Nephron progenitor cell (in vitro differentiated cells): ENCODE measurements around the gene SNX27.

Experiments
- DNase-seq: peaks from one replicate; pipeline ENCODE4 v3.0.0; 2021
- H3K27ac Mint-ChIP-seq: 2 replicates; pipeline ENCODE4 v1.8.0; 2021; ENCODE audit warnings: mild to moderate bottlenecking, moderate library complexity, mixed read lengths
- H3K27me3 Mint-ChIP-seq: 2 replicates; pipeline ENCODE4 v1.8.0; 2021; ENCODE audit warnings: mild to moderate bottlenecking, low read depth, mixed read lengths; ENCODE audit not compliant: poor library complexity
- H3K36me3 Mint-ChIP-seq: 2 replicates; pipeline ENCODE4 v1.8.0; 2021; ENCODE audit warnings: low read depth, mixed read lengths
- H3K4me1 Mint-ChIP-seq: 2 replicates; pipeline ENCODE4 v1.8.0; 2021; ENCODE audit warnings: mixed read lengths
- H3K4me3 Mint-ChIP-seq: 2 replicates; pipeline ENCODE4 v1.8.0; 2021; ENCODE audit warnings: mild to moderate bottlenecking, moderate library complexity, mixed read lengths
- H3K9me3 Mint-ChIP-seq: 2 replicates; pipeline ENCODE4 v1.8.0; 2021; ENCODE audit warnings: mild to moderate bottlenecking, moderate library complexity, mixed read lengths
- TF ChIP-seq, protein P1 (sequence below): fragments of 200-600 bp; sonication (generic); IDR thresholded peaks from 2 replicates; pipeline ENCODE4 v1.5.0; 2021; ENCODE audit warnings: antibody characterized with exemption

SNX27 gene

DNA sequence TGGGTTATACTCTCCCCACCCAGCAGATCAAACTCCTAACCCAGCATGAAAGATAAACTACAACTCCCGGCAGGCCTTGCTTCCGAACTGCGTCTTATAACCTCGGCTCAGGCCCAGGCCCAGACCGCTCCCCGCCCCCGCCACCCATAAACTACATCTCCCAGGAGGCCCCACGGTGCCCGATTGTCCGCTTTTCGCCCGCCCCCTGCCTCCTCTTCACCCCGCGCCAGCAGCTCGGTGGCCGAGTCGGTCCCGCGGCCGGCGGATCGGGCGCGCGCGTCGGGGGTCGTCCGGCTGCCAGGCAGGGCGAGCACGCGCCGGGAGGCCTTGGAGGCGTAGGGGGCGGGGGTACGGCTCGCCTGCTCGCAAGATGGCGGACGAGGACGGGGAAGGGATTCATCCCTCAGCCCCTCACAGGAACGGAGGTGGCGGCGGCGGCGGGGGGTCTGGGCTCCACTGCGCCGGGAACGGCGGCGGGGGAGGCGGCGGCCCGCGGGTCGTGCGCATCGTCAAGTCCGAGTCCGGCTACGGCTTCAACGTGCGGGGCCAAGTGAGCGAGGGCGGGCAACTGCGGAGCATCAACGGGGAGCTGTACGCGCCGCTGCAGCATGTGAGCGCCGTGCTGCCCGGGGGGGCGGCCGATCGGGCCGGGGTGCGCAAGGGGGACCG, at the start of gene SNX27:
TSS of gene SNX27 (plus strand) at position 219 of the 669 bp plus-strand sequence. CDS start at position 371, 152 bp downstream.
- no peaks in the 10 kb centered on the region for H3K9me3 Mint-ChIP-seq
- H3K27ac Mint-ChIP-seq = peak within 1 kb of the TSS; percentile 96
- TF ChIP-seq, protein P1, sequence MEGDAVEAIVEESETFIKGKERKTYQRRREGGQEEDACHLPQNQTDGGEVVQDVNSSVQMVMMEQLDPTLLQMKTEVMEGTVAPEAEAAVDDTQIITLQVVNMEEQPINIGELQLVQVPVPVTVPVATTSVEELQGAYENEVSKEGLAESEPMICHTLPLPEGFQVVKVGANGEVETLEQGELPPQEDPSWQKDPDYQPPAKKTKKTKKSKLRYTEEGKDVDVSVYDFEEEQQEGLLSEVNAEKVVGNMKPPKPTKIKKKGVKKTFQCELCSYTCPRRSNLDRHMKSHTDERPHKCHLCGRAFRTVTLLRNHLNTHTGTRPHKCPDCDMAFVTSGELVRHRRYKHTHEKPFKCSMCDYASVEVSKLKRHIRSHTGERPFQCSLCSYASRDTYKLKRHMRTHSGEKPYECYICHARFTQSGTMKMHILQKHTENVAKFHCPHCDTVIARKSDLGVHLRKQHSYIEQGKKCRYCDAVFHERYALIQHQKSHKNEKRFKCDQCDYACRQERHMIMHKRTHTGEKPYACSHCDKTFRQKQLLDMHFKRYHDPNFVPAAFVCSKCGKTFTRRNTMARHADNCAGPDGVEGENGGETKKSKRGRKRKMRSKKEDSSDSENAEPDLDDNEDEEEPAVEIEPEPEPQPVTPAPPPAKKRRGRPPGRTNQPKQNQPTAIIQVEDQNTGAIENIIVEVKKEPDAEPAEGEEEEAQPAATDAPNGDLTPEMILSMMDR = no peak
- DNase-seq = peak; percentile 95
- H3K27me3 Mint-ChIP-seq = peaks cover 6% of the 10 kb centered on the region
- peaks cover 6% of the 10 kb centered on the region for H3K36me3 Mint-ChIP-seq
- H3K4me3 Mint-ChIP-seq = peak within 1 kb of the TSS; percentile 98
- H3K4me1 Mint-ChIP-seq = peaks cover 40% of the 10 kb centered on the region

DNA sequence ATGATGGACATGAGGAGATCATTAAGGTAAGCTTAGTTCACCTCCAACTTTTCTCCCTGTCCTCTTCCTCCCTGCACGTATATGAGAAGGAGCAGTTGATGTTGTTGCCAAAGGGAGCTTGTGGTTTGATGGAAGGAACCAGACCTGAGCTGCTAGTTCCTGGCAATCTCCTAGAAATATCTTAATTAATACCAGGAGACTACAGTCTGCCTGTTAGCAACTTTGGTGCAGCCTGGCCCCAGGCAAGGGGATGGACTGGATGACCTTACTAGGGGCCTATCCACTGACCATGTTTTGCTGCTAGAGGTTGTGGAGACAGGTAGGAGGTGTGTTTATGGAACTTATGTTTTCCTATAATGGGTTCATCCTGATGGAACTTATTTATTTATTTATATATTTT, 49.2 kb upstream of the SNX27 start:
- no peaks in the 10 kb centered on the region for H3K4me1 Mint-ChIP-seq
- no peaks in the 10 kb centered on the region for H3K36me3 Mint-ChIP-seq
- H3K27me3 Mint-ChIP-seq = no peaks in the 10 kb centered on the region
- TF ChIP-seq, protein P1 = no peak
- no peaks in the 10 kb centered on the region for H3K9me3 Mint-ChIP-seq
- DNase-seq = no peak
- no peak overlapping the region for H3K4me3 Mint-ChIP-seq
- no peak overlapping the region for H3K27ac Mint-ChIP-seq

DNA sequence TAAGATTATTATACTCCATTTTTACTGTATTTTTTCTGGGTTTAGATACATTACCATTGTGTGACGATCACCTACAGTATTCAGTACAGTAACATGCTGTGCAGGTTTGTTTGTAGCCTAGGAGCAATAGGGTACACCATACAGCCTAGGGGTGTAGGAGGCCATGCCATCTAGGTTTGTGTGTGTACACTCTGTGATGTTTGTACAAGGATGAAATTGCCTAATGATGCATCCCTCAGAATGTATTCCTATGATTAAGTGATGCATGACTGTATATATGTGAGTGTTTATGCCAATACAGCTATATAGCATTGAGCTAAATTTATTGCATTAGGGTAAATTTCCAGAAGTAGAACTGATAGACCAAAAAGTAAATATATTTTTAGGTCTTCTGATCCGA, 48.5 kb upstream of the SNX27 start:
- DNase-seq = no peak
- no peaks in the 10 kb centered on the region for H3K4me1 Mint-ChIP-seq
- H3K9me3 Mint-ChIP-seq = no peaks in the 10 kb centered on the region
- TF ChIP-seq, protein P1 = no peak
- H3K27me3 Mint-ChIP-seq = no peaks in the 10 kb centered on the region
- H3K4me3 Mint-ChIP-seq = no peak overlapping the region
- no peak overlapping the region for H3K27ac Mint-ChIP-seq
- H3K36me3 Mint-ChIP-seq = peaks cover 4% of the 10 kb centered on the region

DNA sequence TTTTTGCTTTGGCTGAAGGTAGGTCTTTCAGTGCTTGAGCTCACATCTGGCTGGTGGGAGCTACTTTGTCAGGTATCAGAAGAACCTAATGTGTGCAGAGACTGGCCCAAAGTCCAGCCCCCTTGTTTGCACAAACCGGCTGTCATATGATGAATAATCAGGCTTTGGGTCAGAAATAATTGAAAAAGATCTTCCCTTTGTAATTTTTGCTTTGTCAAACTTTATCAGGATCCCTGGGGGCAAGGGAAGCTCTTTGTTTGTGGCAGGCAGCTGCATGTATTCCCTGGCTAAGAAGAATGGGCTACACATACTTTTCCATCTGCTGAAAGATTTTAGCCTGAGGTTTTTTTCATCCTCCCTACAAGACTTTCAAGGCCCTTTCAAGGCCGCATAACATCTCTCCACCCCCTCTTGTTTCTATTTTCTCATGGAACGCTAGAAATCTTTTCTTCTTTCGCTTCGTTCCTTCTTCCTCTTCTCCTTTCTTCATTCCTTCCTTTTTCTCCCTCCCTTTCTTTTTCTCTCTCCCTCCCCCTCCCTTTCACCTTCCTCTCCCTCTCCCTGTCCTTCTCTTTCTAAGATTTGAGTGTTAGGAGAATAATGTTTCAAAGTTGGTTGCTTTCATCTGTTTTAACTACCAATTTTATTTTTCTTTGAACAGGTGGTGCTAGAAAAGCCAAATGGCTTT, 46.2 kb upstream of the SNX27 start:
- Mint-ChIP-seq H3K27me3 (no peaks in the 10 kb centered on the region), H3K4me3 (no peak overlapping the region), H3K4me1 (no peaks in the 10 kb centered on the region), H3K9me3 (no peaks in the 10 kb centered on the region), H3K36me3 (peaks cover 5% of the 10 kb centered on the region), H3K27ac (peak overlapping the region; percentile 72)
- TF ChIP-seq, protein P1 = no peak
- DNase-seq = no peak

DNA sequence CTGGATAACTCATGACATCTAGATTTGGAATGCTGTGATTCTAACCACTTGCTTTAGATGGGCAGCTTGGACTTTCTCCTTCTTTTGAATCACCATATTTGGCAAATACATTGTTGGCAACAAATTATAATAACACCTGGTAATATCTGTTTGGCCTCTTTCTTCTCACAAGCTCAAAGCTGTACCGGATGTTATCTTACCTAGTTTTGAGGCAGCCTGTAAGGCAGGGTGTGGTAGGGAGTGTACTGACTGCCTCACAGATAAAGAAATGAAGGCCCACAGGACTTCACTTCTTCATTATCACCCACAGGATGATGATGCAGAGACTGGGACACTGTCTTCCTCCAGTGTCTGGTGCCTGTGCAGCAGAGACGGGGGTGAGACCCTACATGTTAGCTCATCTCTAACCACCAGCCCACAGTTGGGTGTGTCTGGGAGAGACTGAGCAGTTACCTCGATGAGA, 43.2 kb upstream of the SNX27 start:
- Mint-ChIP-seq H3K27ac (no peak overlapping the region), H3K27me3 (no peaks in the 10 kb centered on the region), H3K36me3 (peaks cover 5% of the 10 kb centered on the region), H3K9me3 (no peaks in the 10 kb centered on the region), H3K4me1 (no peaks in the 10 kb centered on the region), H3K4me3 (no peak overlapping the region)
- TF ChIP-seq, protein P1 = no peak
- DNase-seq = no peak
